Activated T-cell treated with anti-CD3 and anti-CD28 coated beads, Interleukin-2, amount 50 U/mL, for 24 hours (primary cell): ENCODE data around the gene HHATL.

Experiments
- DNase-seq: peaks from one replicate; pipeline ENCODE4 v3.0.0-alpha.2; 2020
- H3K27ac Mint-ChIP-seq: 2 replicates; pipeline ENCODE4 v1.8.0; 2020; ENCODE audit warnings: mild to moderate bottlenecking, mixed read lengths
- H3K27me3 Mint-ChIP-seq: 2 replicates; pipeline ENCODE4 v1.8.0; 2020; ENCODE audit warnings: mixed read lengths
- H3K36me3 Mint-ChIP-seq: 2 replicates; pipeline ENCODE4 v1.8.0; 2020; ENCODE audit warnings: low read depth, mixed read lengths
- H3K4me1 Mint-ChIP-seq: 2 replicates; pipeline ENCODE4 v1.8.0; 2020; ENCODE audit warnings: low read depth, mixed read lengths
- H3K4me3 Mint-ChIP-seq: 2 replicates; pipeline ENCODE4 v1.8.0; 2020; ENCODE audit warnings: mild to moderate bottlenecking, moderate library complexity, mixed read lengths
- H3K9me3 Mint-ChIP-seq: 2 replicates; pipeline ENCODE4 v1.8.0; 2020; ENCODE audit warnings: mixed read lengths

HHATL gene

GRCh38 chr3:42739401-42740158 lies 37.0 kb upstream of the HHATL start:
- Mint-ChIP-seq H3K36me3 (no peaks in the 10 kb centered on the region), H3K9me3 (no peaks in the 10 kb centered on the region), H3K27ac (no peak overlapping the region), H3K4me3 (no peak overlapping the region), H3K27me3 (no peaks in the 10 kb centered on the region), H3K4me1 (peaks cover 2% of the 10 kb centered on the region)
- DNase-seq = no peak

GRCh38 chr3:42736531-42736930 lies 33.9 kb upstream of the HHATL start:
- Mint-ChIP-seq H3K4me1 (no peaks in the 10 kb centered on the region), H3K36me3 (no peaks in the 10 kb centered on the region), H3K27ac (no peak overlapping the region), H3K27me3 (no peaks in the 10 kb centered on the region), H3K9me3 (no peaks in the 10 kb centered on the region), H3K4me3 (no peak overlapping the region)
- DNase-seq = no peak

- Mint-ChIP-seq H3K36me3 (no peaks in the 10 kb centered on the region), H3K27me3 (no peaks in the 10 kb centered on the region), H3K27ac (no peak overlapping the region), H3K9me3 (no peaks in the 10 kb centered on the region), H3K4me1 (no peaks in the 10 kb centered on the region), H3K4me3 (no peak overlapping the region)
- DNase-seq = no peak
Observed at GRCh38 chr3:42736081-42736480, 33.5 kb upstream of the HHATL start.

- H3K27me3 Mint-ChIP-seq = no peaks in the 10 kb centered on the region
- H3K4me1 Mint-ChIP-seq = no peaks in the 10 kb centered on the region
- H3K36me3 Mint-ChIP-seq = no peaks in the 10 kb centered on the region
- no peak overlapping the region for H3K4me3 Mint-ChIP-seq
- no peak overlapping the region for H3K27ac Mint-ChIP-seq
- no peak for DNase-seq
- no peaks in the 10 kb centered on the region for H3K9me3 Mint-ChIP-seq
Observed at GRCh38 chr3:42735615-42736014, 33.0 kb upstream of the HHATL start.

- no peaks in the 10 kb centered on the region for H3K36me3 Mint-ChIP-seq
- no peaks in the 10 kb centered on the region for H3K9me3 Mint-ChIP-seq
- DNase-seq = no peak
- H3K27me3 Mint-ChIP-seq = no peaks in the 10 kb centered on the region
- H3K4me3 Mint-ChIP-seq = no peak overlapping the region
- no peaks in the 10 kb centered on the region for H3K4me1 Mint-ChIP-seq
- H3K27ac Mint-ChIP-seq = no peak overlapping the region
Observed at GRCh38 chr3:42735019-42735418, 32.4 kb upstream of the HHATL start.

- no peak overlapping the region for H3K4me3 Mint-ChIP-seq
- H3K27me3 Mint-ChIP-seq = no peaks in the 10 kb centered on the region
- no peaks in the 10 kb centered on the region for H3K9me3 Mint-ChIP-seq
- H3K36me3 Mint-ChIP-seq = no peaks in the 10 kb centered on the region
- H3K27ac Mint-ChIP-seq = no peak overlapping the region
- H3K4me1 Mint-ChIP-seq = no peaks in the 10 kb centered on the region
- DNase-seq = no peak
Observed at GRCh38 chr3:42734263-42734860, 31.8 kb upstream of the HHATL start.

- H3K27me3 Mint-ChIP-seq = no peaks in the 10 kb centered on the region
- H3K4me1 Mint-ChIP-seq = no peaks in the 10 kb centered on the region
- no peaks in the 10 kb centered on the region for H3K9me3 Mint-ChIP-seq
Observed at GRCh38 chr3:42733501-42734262, 31.1 kb upstream of the HHATL start.

GRCh38 chr3:42732829-42733459 lies 30.3 kb upstream of the HHATL start:
- no peaks in the 10 kb centered on the region for H3K9me3 Mint-ChIP-seq
- H3K27me3 Mint-ChIP-seq = no peaks in the 10 kb centered on the region
- no peak overlapping the region for H3K4me3 Mint-ChIP-seq
- no peaks in the 10 kb centered on the region for H3K4me1 Mint-ChIP-seq
- H3K27ac Mint-ChIP-seq = no peak overlapping the region
- no peaks in the 10 kb centered on the region for H3K36me3 Mint-ChIP-seq
- no peak for DNase-seq

More at GRCh38 chr3:42733501-42734262, 31.1 kb upstream of the HHATL start:
- DNase-seq = no peak
- H3K4me3 Mint-ChIP-seq = no peak overlapping the region
- no peak overlapping the region for H3K27ac Mint-ChIP-seq
- no peaks in the 10 kb centered on the region for H3K36me3 Mint-ChIP-seq

- Mint-ChIP-seq H3K27me3 (no peaks in the 10 kb centered on the region), H3K4me1 (no peaks in the 10 kb centered on the region), H3K36me3 (no peaks in the 10 kb centered on the region), H3K4me3 (no peak overlapping the region), H3K9me3 (no peaks in the 10 kb centered on the region), H3K27ac (no peak overlapping the region)
- no peak for DNase-seq
Observed at GRCh38 chr3:42732196-42732828, 29.7 kb upstream of the HHATL start.

GRCh38 chr3:42731476-42732195 lies 29.0 kb upstream of the HHATL start:
- H3K36me3 Mint-ChIP-seq = no peaks in the 10 kb centered on the region
- no peaks in the 10 kb centered on the region for H3K4me1 Mint-ChIP-seq
- no peaks in the 10 kb centered on the region for H3K9me3 Mint-ChIP-seq
- no peak for DNase-seq
- H3K4me3 Mint-ChIP-seq = no peak overlapping the region
- no peak overlapping the region for H3K27ac Mint-ChIP-seq
- no peaks in the 10 kb centered on the region for H3K27me3 Mint-ChIP-seq

- no peak overlapping the region for H3K4me3 Mint-ChIP-seq
- no peaks in the 10 kb centered on the region for H3K36me3 Mint-ChIP-seq
- no peaks in the 10 kb centered on the region for H3K27me3 Mint-ChIP-seq
- no peaks in the 10 kb centered on the region for H3K4me1 Mint-ChIP-seq
- H3K9me3 Mint-ChIP-seq = no peaks in the 10 kb centered on the region
- no peak overlapping the region for H3K27ac Mint-ChIP-seq
- DNase-seq = no peak
Observed at GRCh38 chr3:42730706-42731420, 28.3 kb upstream of the HHATL start.

- H3K36me3 Mint-ChIP-seq = no peaks in the 10 kb centered on the region
- no peaks in the 10 kb centered on the region for H3K9me3 Mint-ChIP-seq
- H3K4me3 Mint-ChIP-seq = no peak overlapping the region
- no peak for DNase-seq
- no peaks in the 10 kb centered on the region for H3K4me1 Mint-ChIP-seq
- H3K27ac Mint-ChIP-seq = no peak overlapping the region
- no peaks in the 10 kb centered on the region for H3K27me3 Mint-ChIP-seq
Observed at GRCh38 chr3:42730294-42730693, 27.7 kb upstream of the HHATL start.

GRCh38 chr3:42729404-42730145 lies 27.0 kb upstream of the HHATL start:
- H3K4me1 Mint-ChIP-seq = no peaks in the 10 kb centered on the region
- H3K4me3 Mint-ChIP-seq = no peak overlapping the region
- no peaks in the 10 kb centered on the region for H3K36me3 Mint-ChIP-seq
- no peaks in the 10 kb centered on the region for H3K27me3 Mint-ChIP-seq
- no peaks in the 10 kb centered on the region for H3K9me3 Mint-ChIP-seq
- no peak overlapping the region for H3K27ac Mint-ChIP-seq
- DNase-seq = no peak
